Stimulated activated naive B cell treated with anti-CD40 and anti-IgM and Interleukin-4, amounts not matched to agents 10 μg/mL and 1 μg/mL and 100 μg/mL, for 72 hours (primary cell): ENCODE data around the gene CCDC12.

Source experiments
- ATAC-seq, 2 donors: fragments of 150-1000 bp; cut with Tn5 transposase; replicated peaks; 2 replicates each; pipeline ENCODE4 v1.10.0; 2021; ENCODE audit warnings: moderate library complexity in 1 of 2
- DNase-seq: peaks from one replicate; pipeline ENCODE4 v3.0.0; 2021
- H3K27ac Mint-ChIP-seq: one replicate; pipeline ENCODE4 v1.8.0; 2022; ENCODE audit warnings: mild to moderate bottlenecking, mixed read lengths
- H3K27me3 Mint-ChIP-seq, 2 donors: one replicate each; pipeline ENCODE4 v1.8.0; 2022; ENCODE audit warnings: mixed read lengths in 2 of 2
- H3K36me3 Mint-ChIP-seq, 2 donors: one replicate each; pipeline ENCODE4 v1.8.0; 2022; ENCODE audit warnings: mixed read lengths in 2 of 2, mild to moderate bottlenecking in 1 of 2
- H3K4me1 Mint-ChIP-seq, 2 donors: one replicate each; pipeline ENCODE4 v1.8.0; 2022; ENCODE audit warnings: mixed read lengths in 2 of 2, mild to moderate bottlenecking in 1 of 2
- H3K4me3 Mint-ChIP-seq, 2 donors: one replicate each; pipeline ENCODE4 v1.8.0; 2022; ENCODE audit warnings: mild to moderate bottlenecking in 2 of 2, mixed read lengths in 2 of 2, moderate library complexity in 1 of 2
- H3K9me3 Mint-ChIP-seq, 2 donors: one replicate each; pipeline ENCODE4 v1.8.0; 2022; ENCODE audit warnings: mixed read lengths in 2 of 2, mild to moderate bottlenecking in 1 of 2

CCDC12 gene

DNA sequence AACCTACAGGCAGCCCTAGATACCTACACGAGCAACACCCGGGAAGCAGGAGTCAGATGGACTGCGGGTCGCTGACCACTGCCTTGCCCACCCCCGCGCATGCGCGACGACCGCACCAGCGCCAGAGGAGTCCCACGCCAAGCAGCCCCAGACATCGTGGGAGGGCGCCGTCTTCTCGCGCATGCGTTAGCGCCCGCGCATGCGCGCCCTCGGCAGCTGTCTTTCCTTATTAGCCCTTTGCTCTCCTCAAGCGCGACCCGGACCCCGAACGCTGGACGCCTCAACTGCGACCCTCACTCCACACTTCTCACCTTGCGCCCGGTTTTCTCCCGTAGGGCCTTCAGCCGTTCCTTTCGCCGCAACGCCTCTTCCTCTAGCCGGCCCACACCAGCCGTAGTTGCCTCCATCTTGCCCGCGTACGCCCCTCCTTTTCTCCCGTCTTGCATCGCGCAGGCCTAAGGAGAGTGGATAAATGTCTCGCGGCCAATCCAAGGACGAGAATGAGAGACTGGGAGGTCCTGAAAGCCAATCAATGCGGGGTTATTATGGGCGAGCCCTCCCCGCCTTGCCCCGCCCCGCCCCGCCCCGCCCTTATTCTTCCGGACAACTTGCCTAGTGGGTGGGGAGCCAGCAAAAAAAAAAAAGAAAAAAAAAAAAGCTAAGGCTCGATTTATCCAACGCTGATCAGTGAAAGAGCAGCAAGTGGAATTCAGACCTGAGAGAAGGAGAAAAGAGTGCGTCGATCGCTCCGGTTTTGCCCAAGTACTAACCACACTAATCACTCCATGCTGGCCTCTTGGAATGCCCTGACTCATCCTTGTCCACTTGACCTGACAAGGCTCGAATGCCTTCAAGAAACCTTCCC lies at the start of gene CCDC12:
CCDC12 (minus strand) TSS at position 420 of the 865 bp plus-strand sequence; CDS start at position 407, 13 bp downstream.
- H3K36me3 Mint-ChIP-seq = peaks cover 26 to 35% of the 10 kb centered on the region in 2 donors
- no peaks in the 10 kb centered on the region for H3K27me3 Mint-ChIP-seq
- peak within 1 kb of the TSS; percentile 99 for H3K27ac Mint-ChIP-seq
- H3K4me1 Mint-ChIP-seq = peaks cover 39 to 68% of the 10 kb centered on the region in 2 donors
- no peaks in the 10 kb centered on the region for H3K9me3 Mint-ChIP-seq
- peak within 1 kb of the TSS; percentile 93 to 99 for H3K4me3 Mint-ChIP-seq
- DNase-seq = peak; percentile 94
- ATAC-seq = peak; percentile 76 to 80

- no peaks in the 10 kb centered on the region for H3K27me3 Mint-ChIP-seq
- H3K27ac Mint-ChIP-seq = peak overlapping the region; percentile 56
- H3K9me3 Mint-ChIP-seq = no peaks in the 10 kb centered on the region
- peaks cover 15 to 24% of the 10 kb centered on the region in 2 donors for H3K4me1 Mint-ChIP-seq
- peaks cover 12 to 23% of the 10 kb centered on the region in 2 donors for H3K36me3 Mint-ChIP-seq
- ATAC-seq (no peak), DNase-seq (no peak)
- no peak overlapping the region for H3K4me3 Mint-ChIP-seq
These were observed 48.4 kb upstream of the CCDC12 start for GRCh38 chr3:47024932-47025331.

DNA sequence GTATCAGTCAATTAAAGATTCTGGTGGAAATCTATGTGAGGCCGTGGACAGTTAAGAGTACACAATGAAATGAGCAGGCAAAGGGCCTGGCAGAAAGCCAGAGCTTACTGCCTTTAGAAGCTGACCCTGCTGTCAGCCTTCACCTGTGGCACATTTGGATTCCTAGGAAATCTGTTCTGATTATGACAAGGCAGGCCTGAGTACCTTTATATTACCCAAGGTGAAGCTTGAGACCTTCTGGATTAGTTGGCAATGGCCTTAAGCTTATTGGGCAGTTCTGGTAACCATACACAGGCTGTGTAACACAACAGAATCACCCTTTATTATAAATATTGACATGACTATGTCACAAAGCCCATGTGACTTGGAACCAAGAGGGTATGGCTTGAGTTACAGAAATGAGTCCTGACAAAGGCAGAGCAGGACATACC lies 46.1 kb upstream of the CCDC12 start:
- DNase-seq (no peak), ATAC-seq (no peak)
- H3K36me3 Mint-ChIP-seq = peaks cover 15 to 27% of the 10 kb centered on the region in 2 donors
- peaks cover 34 to 47% of the 10 kb centered on the region in 2 donors for H3K4me1 Mint-ChIP-seq
- no peak overlapping the region for H3K4me3 Mint-ChIP-seq
- no peaks in the 10 kb centered on the region for H3K27me3 Mint-ChIP-seq
- no peak overlapping the region for H3K27ac Mint-ChIP-seq
- H3K9me3 Mint-ChIP-seq = no peaks in the 10 kb centered on the region

- Mint-ChIP-seq H3K27me3 (no peaks in the 10 kb centered on the region), H3K4me3 (no peak overlapping the region), H3K36me3 (peaks cover 21 to 27% of the 10 kb centered on the region in 2 donors), H3K4me1 (peaks cover 40 to 52% of the 10 kb centered on the region in 2 donors), H3K27ac (peak overlapping the region; percentile 57), H3K9me3 (no peaks in the 10 kb centered on the region)
- no peak for ATAC-seq
- no peak for DNase-seq
These were observed 43.8 kb upstream of the CCDC12 start for GRCh38 chr3:47020311-47020710.

DNA sequence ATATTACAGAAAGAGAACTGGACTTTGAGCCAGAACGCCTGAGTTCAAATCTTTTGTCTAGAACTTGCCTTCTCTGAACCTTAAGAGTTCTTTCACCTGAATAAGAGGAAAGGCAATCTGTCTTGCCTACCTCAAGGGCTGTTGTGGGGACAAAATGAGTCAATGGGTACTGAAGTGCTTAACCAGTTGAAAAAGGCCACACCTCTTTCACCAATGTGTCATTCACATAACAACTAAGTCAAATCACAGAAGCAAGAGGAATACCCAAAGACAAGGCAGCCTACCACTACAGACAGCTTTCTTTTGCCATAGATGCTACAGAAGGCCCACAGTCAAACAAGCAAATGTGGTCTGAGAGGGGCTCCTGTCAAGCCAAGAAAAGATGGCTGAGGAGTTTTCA lies 42.7 kb upstream of the CCDC12 start:
- Mint-ChIP-seq H3K27ac (peak overlapping the region; percentile 22), H3K27me3 (no peaks in the 10 kb centered on the region), H3K4me3 (no peak overlapping the region), H3K9me3 (no peaks in the 10 kb centered on the region), H3K36me3 (peaks cover 23 to 25% of the 10 kb centered on the region in 2 donors), H3K4me1 (peaks cover 35 to 47% of the 10 kb centered on the region in 2 donors)
- DNase-seq = peak; percentile 39
- ATAC-seq = peak; percentile 80 to 82

DNA sequence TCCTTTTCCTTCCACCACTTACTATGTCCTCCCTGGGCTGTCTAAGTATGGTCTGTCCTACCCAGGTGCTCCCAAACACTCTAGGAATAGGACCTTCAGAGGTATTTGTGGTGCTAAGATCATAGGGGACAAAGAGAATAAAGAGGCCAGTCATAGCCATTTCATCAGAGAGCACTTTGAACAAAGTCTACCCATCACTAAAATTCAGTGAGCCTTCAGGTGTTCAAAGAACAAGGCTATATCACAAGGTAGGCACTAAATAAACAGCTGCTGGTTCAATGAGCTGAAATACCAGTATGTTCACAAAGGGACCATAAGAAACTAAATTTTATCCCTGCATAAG lies 41.7 kb upstream of the CCDC12 start:
- no peak for ATAC-seq

DNA sequence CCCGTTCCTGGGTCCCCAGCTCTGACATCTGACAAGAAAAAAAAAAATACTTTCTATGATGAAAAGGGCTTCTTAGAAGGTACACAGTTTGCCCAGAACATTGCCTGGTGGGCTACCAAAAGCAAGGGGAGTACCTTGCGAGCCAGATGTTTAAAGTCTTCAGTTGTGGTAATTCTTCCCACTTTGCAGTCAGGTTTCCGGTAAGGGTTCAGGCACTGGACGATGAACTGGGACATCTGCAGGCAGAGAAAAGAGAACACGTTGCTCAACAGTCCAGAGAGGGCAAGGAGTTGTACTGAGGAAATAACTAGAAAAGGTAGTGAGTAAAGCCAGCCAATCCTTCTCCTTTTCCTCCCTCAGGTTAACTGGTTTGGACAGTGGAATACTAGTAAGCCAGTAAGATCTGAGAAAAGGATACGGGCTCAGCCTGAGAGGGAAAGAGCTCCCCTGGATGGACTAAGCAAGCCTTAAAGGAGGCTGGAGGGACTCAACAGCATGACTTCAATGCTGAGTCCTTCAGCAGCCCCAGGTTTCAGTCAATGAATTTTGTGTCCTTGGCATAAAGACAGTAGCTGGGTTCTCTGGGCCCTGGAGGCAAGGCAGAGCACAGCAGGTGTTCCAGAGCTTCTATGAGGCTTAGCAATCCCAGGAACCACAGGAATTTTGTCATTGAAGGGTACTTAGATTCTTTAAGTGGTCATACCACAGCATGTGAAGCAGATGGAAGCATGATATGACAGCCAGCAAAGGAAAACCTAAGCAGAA lies 41.1 kb upstream of the CCDC12 start:
- H3K36me3 Mint-ChIP-seq = peaks cover 24 to 32% of the 10 kb centered on the region in 2 donors
- no peaks in the 10 kb centered on the region for H3K9me3 Mint-ChIP-seq
- ATAC-seq (no peak), DNase-seq (no peak)
- peak overlapping the region; percentile 95 for H3K27ac Mint-ChIP-seq
- no peaks in the 10 kb centered on the region for H3K27me3 Mint-ChIP-seq
- peak overlapping the region in 1 of 2 donors; percentile 23 for H3K4me3 Mint-ChIP-seq
- H3K4me1 Mint-ChIP-seq = peaks cover 35 to 47% of the 10 kb centered on the region in 2 donors

More for the DNA sequence above, 41.7 kb upstream of the CCDC12 start:
- H3K9me3 Mint-ChIP-seq = no peaks in the 10 kb centered on the region
- no peaks in the 10 kb centered on the region for H3K27me3 Mint-ChIP-seq
- no peak overlapping the region for H3K4me3 Mint-ChIP-seq
- H3K27ac Mint-ChIP-seq = peak overlapping the region; percentile 82
- H3K4me1 Mint-ChIP-seq = peaks cover 35 to 47% of the 10 kb centered on the region in 2 donors
- no peak for DNase-seq
- H3K36me3 Mint-ChIP-seq = peaks cover 24 to 31% of the 10 kb centered on the region in 2 donors

DNA sequence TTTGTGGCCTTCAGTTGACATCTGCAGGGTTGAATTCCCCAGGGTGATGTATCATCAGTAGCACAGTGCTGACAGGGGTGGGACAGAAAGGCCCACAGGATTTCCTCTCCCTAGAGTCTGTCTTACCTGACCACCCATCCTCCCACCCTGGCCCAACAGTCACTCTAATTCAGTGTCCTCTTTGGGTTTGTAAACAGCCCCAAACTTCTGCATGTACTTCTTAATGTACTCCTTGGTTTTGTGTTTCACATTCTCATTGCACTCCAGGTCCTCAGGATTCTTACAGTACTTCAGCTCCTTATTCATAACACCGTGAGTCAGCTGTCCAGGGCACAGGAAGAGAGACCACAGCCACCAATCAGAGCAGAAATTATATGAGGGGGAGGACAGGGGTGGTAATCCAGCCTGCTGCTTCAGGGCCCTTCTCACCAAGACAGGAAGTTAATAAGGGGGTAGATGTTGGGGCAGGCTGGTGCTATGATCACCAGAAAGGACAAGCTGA lies 40.4 kb upstream of the CCDC12 start:
- peak overlapping the region; percentile 23 to 63 for H3K4me3 Mint-ChIP-seq
- ATAC-seq (peak; percentile 76 to 80), DNase-seq (no peak)
- no peaks in the 10 kb centered on the region for H3K9me3 Mint-ChIP-seq
- H3K4me1 Mint-ChIP-seq = peaks cover 35 to 47% of the 10 kb centered on the region in 2 donors
- peak overlapping the region; percentile 95 for H3K27ac Mint-ChIP-seq
- peaks cover 24 to 35% of the 10 kb centered on the region in 2 donors for H3K36me3 Mint-ChIP-seq
- H3K27me3 Mint-ChIP-seq = no peaks in the 10 kb centered on the region

DNA sequence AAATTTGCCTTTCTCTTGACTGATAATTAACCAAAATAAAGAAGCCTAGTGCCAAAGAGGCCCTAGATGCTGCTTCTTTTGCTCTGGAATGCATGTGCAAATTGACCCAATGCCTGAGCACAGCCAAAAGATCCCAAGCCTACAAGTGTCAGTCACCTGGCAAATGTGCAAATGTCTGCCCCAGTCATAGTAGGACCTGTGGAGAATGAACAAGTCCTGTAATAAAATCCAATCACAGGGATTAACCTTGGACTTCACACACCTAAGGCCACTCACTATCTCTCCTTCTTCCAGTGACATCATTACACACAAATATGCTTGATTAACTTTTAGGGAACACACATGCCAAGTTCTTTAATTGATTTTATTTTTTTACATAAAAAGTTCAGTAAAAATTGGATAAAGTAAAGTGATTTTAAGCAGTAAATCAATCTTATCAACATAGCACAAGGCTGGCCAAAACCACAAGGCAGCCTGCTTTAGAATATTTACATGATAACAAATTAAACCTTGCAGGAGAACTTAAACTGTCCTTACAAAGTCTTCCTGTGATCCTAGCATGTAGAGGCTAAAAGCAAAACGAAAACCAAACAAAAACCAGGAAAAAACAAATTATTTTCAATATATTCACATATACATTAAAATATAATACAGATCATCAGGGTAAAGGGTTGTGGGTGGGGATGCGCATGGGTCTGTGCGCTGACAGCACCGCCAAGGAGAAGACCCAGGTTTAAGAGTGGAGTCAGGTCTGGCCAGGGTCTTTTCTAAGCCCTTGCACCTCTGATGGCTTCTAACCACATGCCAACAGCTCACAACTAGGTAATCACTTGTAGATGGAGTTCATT lies 39.8 kb upstream of the CCDC12 start:
- no peaks in the 10 kb centered on the region for H3K27me3 Mint-ChIP-seq
- H3K4me1 Mint-ChIP-seq = peaks cover 35 to 47% of the 10 kb centered on the region in 2 donors
- no peaks in the 10 kb centered on the region for H3K9me3 Mint-ChIP-seq
- ATAC-seq (no peak), DNase-seq (no peak)
- H3K27ac Mint-ChIP-seq = peak overlapping the region; percentile 95
- H3K4me3 Mint-ChIP-seq = peak overlapping the region in 1 of 2 donors; percentile 23
- peaks cover 24 to 35% of the 10 kb centered on the region in 2 donors for H3K36me3 Mint-ChIP-seq

DNA sequence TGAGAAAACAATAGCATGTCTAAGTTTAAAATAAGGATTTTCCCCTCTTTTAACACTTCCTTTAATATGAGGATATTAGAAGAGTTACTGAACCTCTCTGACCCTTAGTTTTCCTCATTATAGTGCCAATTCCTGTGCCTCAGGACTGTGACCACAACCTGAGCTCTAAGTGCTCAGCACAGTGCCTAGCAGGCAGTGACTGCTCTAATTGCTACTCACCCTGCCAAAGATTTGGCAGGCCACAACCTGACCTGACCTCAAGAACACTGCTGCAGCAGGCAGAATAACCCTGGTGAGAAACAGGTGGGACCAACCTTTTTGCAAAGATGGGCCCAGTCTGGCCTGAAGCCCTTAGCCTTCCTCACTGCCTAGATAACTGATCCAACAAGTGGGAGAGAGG lies 38.6 kb upstream of the CCDC12 start:
- Mint-ChIP-seq H3K27ac (peak overlapping the region; percentile 70), H3K27me3 (no peaks in the 10 kb centered on the region), H3K9me3 (no peaks in the 10 kb centered on the region), H3K36me3 (peaks cover 24 to 39% of the 10 kb centered on the region in 2 donors), H3K4me3 (no peak overlapping the region), H3K4me1 (peaks cover 35 to 44% of the 10 kb centered on the region in 2 donors)
- ATAC-seq (no peak), DNase-seq (no peak)

DNA sequence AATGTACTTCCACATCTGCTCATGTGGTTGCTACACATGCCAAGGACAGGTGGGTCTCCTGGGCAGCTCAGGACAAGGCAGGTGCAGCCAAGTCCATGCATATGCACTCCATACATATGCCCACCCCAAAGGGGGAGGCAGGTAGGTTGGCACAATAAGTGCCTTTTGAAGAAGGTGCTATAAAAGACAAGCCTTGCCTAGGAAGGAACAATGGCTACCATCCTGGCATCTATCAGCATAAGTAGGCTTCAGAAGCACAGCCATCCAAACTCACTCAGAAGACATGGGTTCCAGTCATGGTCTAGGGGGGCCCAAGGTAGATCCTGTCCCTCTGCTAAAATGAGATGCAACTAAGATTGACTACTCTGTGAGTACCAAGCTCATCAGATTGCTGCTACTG lies 37.5 kb upstream of the CCDC12 start:
- peaks cover 30 to 41% of the 10 kb centered on the region in 2 donors for H3K4me1 Mint-ChIP-seq

DNA sequence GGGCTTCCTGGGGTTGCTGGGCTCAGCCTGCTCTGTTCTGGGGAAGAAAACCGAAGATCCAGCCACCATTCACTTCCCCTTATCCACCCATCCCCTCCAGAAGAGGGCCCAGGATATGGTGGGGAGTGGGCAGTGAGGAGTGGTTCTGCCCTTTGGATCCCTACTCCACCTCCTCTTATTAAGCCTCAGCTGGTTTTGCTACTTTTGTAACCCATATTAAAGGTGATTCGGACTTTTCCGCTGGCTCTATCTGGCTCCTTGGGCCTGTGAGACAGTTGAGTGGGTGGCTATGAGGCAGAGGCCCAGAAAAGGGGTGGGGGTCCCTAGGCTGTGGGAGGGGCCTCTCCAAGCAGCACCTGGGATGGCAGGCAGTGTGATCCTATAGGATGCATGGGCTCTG lies 36.7 kb upstream of the CCDC12 start:
- Mint-ChIP-seq H3K27me3 (no peaks in the 10 kb centered on the region), H3K4me1 (peaks cover 24 to 33% of the 10 kb centered on the region in 2 donors), H3K4me3 (no peak overlapping the region), H3K36me3 (peaks cover 25 to 37% of the 10 kb centered on the region in 2 donors), H3K9me3 (no peaks in the 10 kb centered on the region), H3K27ac (peak overlapping the region; percentile 85)
- DNase-seq = no peak
- ATAC-seq = no peak

More for the DNA sequence above, 37.5 kb upstream of the CCDC12 start:
- Mint-ChIP-seq H3K27me3 (no peaks in the 10 kb centered on the region), H3K36me3 (peaks cover 30 to 43% of the 10 kb centered on the region in 2 donors), H3K27ac (peak overlapping the region; percentile 31), H3K4me3 (no peak overlapping the region), H3K9me3 (no peaks in the 10 kb centered on the region)
- ATAC-seq = no peak
- DNase-seq = no peak

- ATAC-seq (no peak), DNase-seq (no peak)
- Mint-ChIP-seq H3K9me3 (no peaks in the 10 kb centered on the region), H3K27me3 (no peaks in the 10 kb centered on the region), H3K4me3 (no peak overlapping the region), H3K4me1 (peaks cover 19 to 26% of the 10 kb centered on the region in 2 donors), H3K27ac (peak overlapping the region; percentile 85), H3K36me3 (peaks cover 23 to 32% of the 10 kb centered on the region in 2 donors)
These were observed 36.0 kb upstream of the CCDC12 start for GRCh38 chr3:47012342-47013230.
